PC-3 (cell line): Measurements from ENCODE around the gene HES3. TPM values are rescaled to one million over a fixed set of nuclear protein-coding genes. Genes with fewer than 3 reads are reported as not detected.
A peak's percentile ranks its signal among the peaks of the same experiment; 100 is the strongest.

Experiments
- ATAC-seq: fragments of 200-7000 bp; cut with Tn5 transposase; 2 replicates; pipeline ENCODE4 v1.9.1; 2020; ENCODE audit warnings: mild to moderate bottlenecking, moderate library complexity
- BruUV-seq: library from RNA; stranded (reverse); fragments of 400-500 nt; replicated peaks from 2 replicates; lab custom pipeline; 2021; lab: Mats Ljungman, UMichigan
- CTCF ChIA-PET: fragments of 300-600 bp; sonication (Branson Sonifier 250); formaldehyde crosslinking; loops from one replicate; lab custom pipeline; 2022; ENCODE audit warnings: antibody characterized with exemption; lab: Charles Lee
- POLR2A ChIA-PET: fragments of 300-600 bp; sonication (Branson Sonifier 250); formaldehyde crosslinking; loops from one replicate; lab custom pipeline; 2022; ENCODE audit warnings: antibody characterized with exemption; ENCODE audit not compliant: unreplicated experiment; lab: Charles Lee
- DNase-seq: peaks from one replicate; pipeline ENCODE4 v3.0.0-alpha.2; 2015
- H2AFZ ChIP-seq: fragments of 300-600 bp; sonication (generic); 2 replicates; pipeline ENCODE4 v1.6.0; 2016; ENCODE audit warnings: antibody characterized with exemption, low read length
- H3F3A ChIP-seq: fragments of 300-600 bp; sonication (generic); one replicate; pipeline ENCODE4 v1.6.0; 2017; ENCODE audit warnings: antibody characterized with exemption, low read length, control low read depth, mild to moderate bottlenecking; ENCODE audit not compliant: unreplicated experiment
- H3K27ac ChIP-seq: fragments of 300-600 bp; sonication (generic); 2 replicates; pipeline ENCODE4 v1.5.1; 2016; ENCODE audit warnings: mild to moderate bottlenecking, low read length
- H3K27me3 ChIP-seq: fragments of 300-600 bp; sonication (generic); 2 replicates; pipeline ENCODE4 v1.6.1; 2016; ENCODE audit warnings: low read length, mixed read lengths
- H3K36me3 ChIP-seq: fragments of 300-600 bp; sonication (generic); 2 replicates; pipeline ENCODE4 v1.6.1; 2016; ENCODE audit warnings: low read depth, mixed run types, low read length, mixed read lengths
- H3K4me1 ChIP-seq: fragments of 300-600 bp; sonication (generic); 2 replicates; pipeline ENCODE4 v1.5.1; 2016; ENCODE audit warnings: low read length; ENCODE audit not compliant: insufficient read depth
- H3K4me2 ChIP-seq: fragments of 300-600 bp; sonication (generic); 2 replicates; pipeline ENCODE4 v1.6.0; 2016; ENCODE audit warnings: low read length
- H3K4me3 ChIP-seq: fragments of 300-600 bp; sonication (generic); 2 replicates; pipeline ENCODE4 v1.5.1; 2016; ENCODE audit warnings: mild to moderate bottlenecking, low read length, mixed read lengths
- H3K79me2 ChIP-seq: fragments of 300-600 bp; sonication (generic); 2 replicates; pipeline ENCODE4 v1.6.1; 2017; ENCODE audit warnings: low read length, mixed read lengths
- H3K9ac ChIP-seq: fragments of 300-600 bp; sonication (generic); 2 replicates; pipeline ENCODE4 v1.6.0; 2016; ENCODE audit warnings: mild to moderate bottlenecking, low read length
- H3K9me2 ChIP-seq: fragments of 300-600 bp; sonication (generic); replicated peaks from 2 replicates; pipeline ENCODE4 v1.6.1; 2016; ENCODE audit warnings: mixed run types, low read length, mixed read lengths
- H3K9me3 ChIP-seq: fragments of 300-600 bp; sonication (generic); 2 replicates; pipeline ENCODE4 v1.6.1; 2016; ENCODE audit warnings: low read length, mixed read lengths
- H4K20me1 ChIP-seq: fragments of 300-600 bp; sonication (generic); 2 replicates; pipeline ENCODE4 v1.6.1; 2016; ENCODE audit warnings: low read length, mixed read lengths
- EZH2 ChIP-seq: fragments of 300-600 bp; sonication (generic); IDR thresholded peaks from one replicate; pipeline ENCODE4 v1.6.1; 2017; ENCODE audit warnings: antibody characterized with exemption, mild to moderate bottlenecking, low read length; ENCODE audit not compliant: unreplicated experiment
- EZH2phosphoT487 ChIP-seq: fragments of 300-600 bp; sonication (generic); IDR thresholded peaks from 2 replicates; pipeline ENCODE4 v1.6.1; 2018; ENCODE audit warnings: mild to moderate bottlenecking, antibody characterized with exemption, low read length, borderline replicate concordance
- intact Hi-C: fragments of 100-400 bp; cut with micrococcal nuclease; formaldehyde crosslinking; loops from 2 replicates; pipeline ENCODE4 v1.9.0; 2023
- total RNA-seq: library from RNA; depleted of rRNA; stranded (reverse); fragments of >200 nt; gene quantifications from 2 replicates; pipeline ENCODE4 v1.2.3, GENCODE V29; 2014
- TF ChIP-seq, protein P1 (sequence below): fragments of 300-600 bp; sonication (generic); conservative IDR thresholded peaks from 2 replicates; pipeline ENCODE4 v1.5.1; 2017; ENCODE audit warnings: antibody characterized with exemption, low read depth, mild to moderate bottlenecking, low read length

Gene HES3
- total RNA-seq, 1 experiment from 2014 or later, result not detected

DNA sequence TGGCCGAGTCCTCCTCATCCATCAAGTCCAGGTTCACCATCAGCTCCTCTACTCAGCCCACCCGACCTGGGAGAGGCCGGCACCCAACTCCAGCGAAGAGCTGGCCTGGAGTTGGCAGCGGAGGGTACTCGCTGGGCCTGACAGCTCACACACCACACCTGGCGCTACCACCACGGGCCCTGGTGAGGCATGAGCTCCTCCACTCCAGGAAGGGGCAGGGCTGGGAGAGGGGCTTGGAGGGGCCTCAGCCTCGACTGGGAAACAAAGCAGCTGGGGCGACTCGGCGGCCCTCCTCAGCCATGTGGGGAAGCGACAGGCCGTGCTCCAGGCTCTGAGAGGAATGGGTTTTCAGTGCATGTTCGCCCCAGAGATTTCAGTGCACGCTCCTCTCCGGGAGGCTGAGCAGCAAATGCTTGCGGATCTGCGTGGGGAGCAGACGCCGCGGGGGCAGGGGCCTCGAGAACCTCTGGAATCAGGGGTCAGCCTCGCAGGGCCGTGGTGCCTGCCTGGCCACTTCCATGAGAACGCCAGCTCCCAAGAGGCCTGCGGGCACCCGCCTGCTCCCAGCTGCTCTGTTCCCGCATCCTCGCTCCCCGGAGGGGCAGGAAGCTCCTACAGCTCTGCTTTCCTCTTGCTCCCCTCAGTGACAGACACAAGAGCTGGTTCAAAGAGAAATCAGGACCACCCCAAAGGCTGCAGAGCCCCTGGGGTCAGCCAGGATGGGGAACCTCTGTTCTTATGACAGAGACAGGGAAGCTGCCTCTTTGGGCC lies 35.8 kb downstream of the HES3 start:
- Histone ChIP-seq H2AFZ (no peak overlapping the region), H3K4me2 (no peak overlapping the region), H3K9ac (no peak overlapping the region), H3K36me3 (peaks cover 4% of the 10 kb centered on the region; the same call in 1 of the 2 replicates), H4K20me1 (no peaks in the 10 kb centered on the region), H3F3A (no peaks in the 10 kb centered on the region), H3K9me3 (no peaks in the 10 kb centered on the region), H3K4me1 (peaks cover 11% of the 10 kb centered on the region), H3K79me2 (no peaks in the 10 kb centered on the region), H3K27me3 (no peaks in the 10 kb centered on the region), H3K4me3 (no peak overlapping the region), H3K27ac (no peak overlapping the region), H3K9me2 (no peaks in the 10 kb centered on the region)
- ATAC-seq (no peak), DNase-seq (no peak)
- TF ChIP-seq EZH2 (no peak), EZH2phosphoT487 (no peak)
- TF ChIP-seq, protein P1, sequence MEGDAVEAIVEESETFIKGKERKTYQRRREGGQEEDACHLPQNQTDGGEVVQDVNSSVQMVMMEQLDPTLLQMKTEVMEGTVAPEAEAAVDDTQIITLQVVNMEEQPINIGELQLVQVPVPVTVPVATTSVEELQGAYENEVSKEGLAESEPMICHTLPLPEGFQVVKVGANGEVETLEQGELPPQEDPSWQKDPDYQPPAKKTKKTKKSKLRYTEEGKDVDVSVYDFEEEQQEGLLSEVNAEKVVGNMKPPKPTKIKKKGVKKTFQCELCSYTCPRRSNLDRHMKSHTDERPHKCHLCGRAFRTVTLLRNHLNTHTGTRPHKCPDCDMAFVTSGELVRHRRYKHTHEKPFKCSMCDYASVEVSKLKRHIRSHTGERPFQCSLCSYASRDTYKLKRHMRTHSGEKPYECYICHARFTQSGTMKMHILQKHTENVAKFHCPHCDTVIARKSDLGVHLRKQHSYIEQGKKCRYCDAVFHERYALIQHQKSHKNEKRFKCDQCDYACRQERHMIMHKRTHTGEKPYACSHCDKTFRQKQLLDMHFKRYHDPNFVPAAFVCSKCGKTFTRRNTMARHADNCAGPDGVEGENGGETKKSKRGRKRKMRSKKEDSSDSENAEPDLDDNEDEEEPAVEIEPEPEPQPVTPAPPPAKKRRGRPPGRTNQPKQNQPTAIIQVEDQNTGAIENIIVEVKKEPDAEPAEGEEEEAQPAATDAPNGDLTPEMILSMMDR, result no peak
- intact Hi-C loops, result no loop called here
- ChIA-PET CTCF (no interaction called here), POLR2A (no interaction called here)
- BruUV-seq, result no TSS peak

DNA sequence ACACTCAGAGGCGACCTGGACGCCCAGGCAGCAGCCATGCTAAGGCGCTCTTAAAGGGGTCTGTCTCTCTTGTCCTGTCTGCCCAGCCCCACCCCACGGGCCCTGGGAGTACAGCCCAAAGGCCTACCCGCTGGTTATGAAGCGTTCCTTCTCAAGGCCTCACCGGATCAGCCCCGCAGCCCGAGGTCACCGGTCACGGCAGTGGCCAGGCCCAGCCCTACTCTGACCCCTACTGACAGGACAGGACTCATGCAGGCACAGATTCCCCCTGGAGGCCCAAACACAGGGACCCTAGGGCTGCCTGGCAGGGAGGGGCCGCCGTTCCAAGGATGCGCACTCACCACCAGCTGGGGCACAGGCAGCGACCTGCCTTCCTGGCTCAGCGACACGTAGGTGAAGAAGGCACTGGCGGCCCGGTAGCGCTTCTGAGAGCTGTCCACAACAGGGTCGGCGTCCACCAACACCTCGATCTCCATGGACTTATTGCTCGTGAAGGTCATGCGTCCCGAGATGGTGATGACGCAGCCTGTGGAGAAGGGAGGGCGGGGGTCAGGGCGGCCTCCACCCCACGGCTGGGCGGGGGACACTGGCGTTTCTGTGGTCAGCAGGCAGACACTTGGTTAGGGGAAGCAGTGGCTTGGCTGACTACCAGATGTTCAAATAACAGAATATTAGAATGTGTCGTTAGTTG lies 36.9 kb downstream of the HES3 start:
- Histone ChIP-seq H3K27me3 (no peaks in the 10 kb centered on the region), H3K9ac (no peak overlapping the region), H3K79me2 (no peaks in the 10 kb centered on the region), H3F3A (no peaks in the 10 kb centered on the region), H3K36me3 (peaks cover 4% of the 10 kb centered on the region; the same call in 1 of the 2 replicates), H3K4me2 (no peak overlapping the region), H4K20me1 (no peaks in the 10 kb centered on the region), H3K9me2 (no peaks in the 10 kb centered on the region), H3K4me1 (peaks cover 11% of the 10 kb centered on the region), H3K27ac (peak overlapping the region; percentile 18; the same call in 1 of the 2 replicates), H2AFZ (no peak overlapping the region), H3K4me3 (no peak overlapping the region), H3K9me3 (no peaks in the 10 kb centered on the region)
- intact Hi-C loops, result no loop called here
- no TSS peak for BruUV-seq
- POLR2A ChIA-PET, result no interaction called here
- CTCF ChIA-PET, result no interaction called here
- DNase-seq (no peak), ATAC-seq (peak; percentile 72)
- TF ChIP-seq EZH2 (no peak), EZH2phosphoT487 (no peak)
- TF ChIP-seq, protein P1, result peak; percentile 64
